OCI-LY1 (cell line): Measurements from ENCODE around the gene ROBO1.

Source experiments
- H2AFZ ChIP-seq: fragments of 200-600 bp; sonication (generic), shearing (Covaris generic); 2 replicates; pipeline ENCODE4 v1.6.0; 2014; ENCODE audit warnings: antibody characterized with exemption, mild to moderate bottlenecking, low read length
- H3F3A ChIP-seq: fragments of 200-600 bp; sonication (generic), shearing (Covaris generic); 2 replicates; pipeline ENCODE4 v1.6.0; 2014; ENCODE audit warnings: mild to moderate bottlenecking, antibody characterized with exemption, low read length, moderate library complexity; ENCODE audit not compliant: insufficient read depth
- H3K27ac ChIP-seq: fragments of 200-600 bp; sonication (generic); 2 replicates; pipeline ENCODE4 v1.5.1; 2014; ENCODE audit warnings: low read length, mixed run types, mild to moderate bottlenecking, low read depth; ENCODE audit not compliant: poor library complexity, severe bottlenecking
- H3K27me3 ChIP-seq: fragments of 200-600 bp; sonication (generic); 2 replicates; pipeline ENCODE4 v1.6.0; 2014; ENCODE audit warnings: antibody characterized with exemption, mild to moderate bottlenecking, low read length, moderate library complexity; ENCODE audit not compliant: insufficient read depth
- H3K36me3 ChIP-seq: fragments of 200-600 bp; sonication (generic); 2 replicates; pipeline ENCODE4 v1.6.1; 2014; ENCODE audit warnings: mild to moderate bottlenecking, antibody characterized with exemption, low read length, moderate library complexity, mixed read lengths; ENCODE audit not compliant: insufficient read depth
- H3K4me1 ChIP-seq: fragments of 200-600 bp; sonication (generic); 2 replicates; pipeline ENCODE4 v1.5.1; 2014; ENCODE audit warnings: mild to moderate bottlenecking, low read length, moderate library complexity; ENCODE audit not compliant: insufficient read depth, severe bottlenecking
- H3K4me2 ChIP-seq: fragments of 200-600 bp; sonication (generic), shearing (Covaris generic); 2 replicates; pipeline ENCODE4 v1.6.1; 2014; ENCODE audit warnings: low read length
- H3K4me3 ChIP-seq: fragments of 200-600 bp; sonication (generic); 2 replicates; pipeline ENCODE4 v1.5.1; 2014; ENCODE audit warnings: low read length, low read depth, mild to moderate bottlenecking, mixed read lengths; ENCODE audit not compliant: poor library complexity, severe bottlenecking
- H3K79me2 ChIP-seq: fragments of 200-600 bp; shearing (Covaris generic); 2 replicates; pipeline ENCODE4 v1.6.1; 2016; ENCODE audit warnings: mixed run types, low read length, mixed read lengths; ENCODE audit not compliant: insufficient read depth
- H3K9ac ChIP-seq: fragments of 200-600 bp; sonication (generic), shearing (Covaris generic); 2 replicates; pipeline ENCODE4 v1.6.1; 2014; ENCODE audit warnings: mild to moderate bottlenecking, low read length, mixed read lengths
- H3K9me2 ChIP-seq: fragments of 200-600 bp; sonication (generic), shearing (Covaris generic); 2 replicates; pipeline ENCODE4 v1.6.1; 2014; ENCODE audit warnings: low read depth, mild to moderate bottlenecking, low read length, mixed read lengths
- H3K9me3 ChIP-seq: fragments of 200-600 bp; shearing (Covaris generic); 2 replicates; pipeline ENCODE4 v1.6.1; 2014; ENCODE audit warnings: low read length, mixed read lengths
- H4K20me1 ChIP-seq: fragments of 200-600 bp; sonication (generic), shearing (Covaris generic); 2 replicates; pipeline ENCODE4 v1.6.0; 2016; ENCODE audit warnings: mild to moderate bottlenecking, low read length; ENCODE audit not compliant: insufficient read depth
- CTCF ChIP-seq: fragments of 200-600 bp; sonication (generic), shearing (Covaris generic); IDR thresholded peaks from 2 replicates; pipeline ENCODE4 v1.5.1; 2017; ENCODE audit warnings: mild to moderate bottlenecking, antibody characterized with exemption, low read length, moderate library complexity, mixed read lengths
- EZH2 ChIP-seq: fragments of 200-600 bp; sonication (generic), shearing (Covaris generic); IDR thresholded peaks from 2 replicates; pipeline ENCODE4 v1.8.0; 2017; ENCODE audit warnings: borderline replicate concordance, mixed run types, mild to moderate bottlenecking, antibody characterized with exemption, low read length, moderate library complexity, mixed read lengths

The ROBO1 gene

DNA sequence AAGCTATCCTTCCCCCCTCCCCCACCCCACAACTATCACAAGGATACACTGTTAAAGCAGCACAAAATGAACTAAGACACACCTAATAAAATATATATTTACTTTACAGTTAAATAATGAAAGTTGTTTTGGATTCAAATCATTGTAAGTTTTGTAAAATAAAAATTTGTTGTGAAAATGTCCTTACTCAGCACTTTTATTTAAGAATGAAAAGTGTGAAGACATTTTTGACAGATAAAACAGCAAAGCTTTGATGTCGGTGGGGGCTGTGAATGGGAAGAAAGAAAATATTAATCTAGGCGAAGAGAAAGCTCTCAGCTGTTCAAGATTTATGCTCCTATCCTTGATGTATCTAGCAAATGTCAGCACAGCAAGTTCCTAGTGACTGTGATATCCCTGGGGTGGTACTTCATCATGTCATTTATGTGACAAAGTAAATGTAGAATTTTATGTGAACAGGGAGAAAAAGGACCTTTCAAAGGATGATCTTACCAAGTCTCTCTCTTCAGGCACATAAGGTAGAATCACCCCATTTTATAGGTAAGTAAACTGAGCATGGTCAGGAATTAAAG, 216.4 kb downstream of the ROBO1 start:
- Histone ChIP-seq H3K4me1 (no peaks in the 10 kb centered on the region), H3K27me3 (no peaks in the 10 kb centered on the region), H3K27ac (no peak overlapping the region), H4K20me1 (no peaks in the 10 kb centered on the region), H3K9ac (no peak overlapping the region), H3F3A (no peaks in the 10 kb centered on the region), H3K4me2 (no peak overlapping the region), H3K4me3 (no peak overlapping the region), H2AFZ (no peak overlapping the region), H3K9me3 (no peaks in the 10 kb centered on the region), H3K9me2 (no peaks in the 10 kb centered on the region), H3K79me2 (no peaks in the 10 kb centered on the region), H3K36me3 (no peaks in the 10 kb centered on the region)
- TF ChIP-seq EZH2 = no peak
- TF ChIP-seq CTCF = no peak

GRCh38 chr3:79543218-79543982, 224.4 kb downstream of the ROBO1 start:
- Histone ChIP-seq H2AFZ (no peak overlapping the region), H3K9ac (no peak overlapping the region), H3K36me3 (no peaks in the 10 kb centered on the region), H3K4me3 (no peak overlapping the region), H3K27me3 (no peaks in the 10 kb centered on the region), H3K27ac (no peak overlapping the region), H3K4me2 (no peak overlapping the region), H4K20me1 (no peaks in the 10 kb centered on the region), H3K79me2 (no peaks in the 10 kb centered on the region), H3F3A (no peaks in the 10 kb centered on the region), H3K9me2 (no peaks in the 10 kb centered on the region), H3K4me1 (no peaks in the 10 kb centered on the region), H3K9me3 (no peaks in the 10 kb centered on the region)
- TF ChIP-seq CTCF (no peak), EZH2 (no peak)

DNA sequence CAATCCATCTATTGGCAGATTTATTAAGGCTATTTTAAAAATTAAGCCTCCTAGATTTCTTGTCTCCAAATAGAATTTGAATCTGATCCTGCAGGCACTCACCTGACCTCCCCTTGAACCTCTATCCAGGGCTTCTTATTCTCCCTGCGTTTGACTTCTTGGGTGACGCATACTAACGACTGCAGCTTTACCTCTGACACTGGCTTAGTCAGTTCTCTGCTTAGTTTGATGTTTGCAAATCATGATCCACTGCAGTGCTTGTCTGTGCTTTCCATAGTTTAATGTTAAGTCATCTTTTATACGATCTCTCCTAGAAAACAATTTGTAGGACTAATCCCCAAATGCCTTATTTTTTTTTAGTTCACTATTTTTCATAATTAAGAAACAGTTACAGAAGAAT, 233.1 kb downstream of the ROBO1 start:
- no peaks in the 10 kb centered on the region for H3K9me3 ChIP-seq
- no peaks in the 10 kb centered on the region for H3K36me3 ChIP-seq
- H3K4me2 ChIP-seq = no peak overlapping the region
- no peak for TF ChIP-seq EZH2
- no peak for TF ChIP-seq CTCF
- H3K9ac ChIP-seq = no peak overlapping the region
- H3K27me3 ChIP-seq = no peaks in the 10 kb centered on the region
- no peak overlapping the region for H3K27ac ChIP-seq
- H2AFZ ChIP-seq = no peak overlapping the region
- no peaks in the 10 kb centered on the region for H3K9me2 ChIP-seq
- no peak overlapping the region for H3K4me3 ChIP-seq
- H3F3A ChIP-seq = no peaks in the 10 kb centered on the region
- H3K79me2 ChIP-seq = no peaks in the 10 kb centered on the region
- no peaks in the 10 kb centered on the region for H4K20me1 ChIP-seq
- H3K4me1 ChIP-seq = no peaks in the 10 kb centered on the region
